ENCODE results near the gene SLC7A6. TPM values are rescaled to one million over a fixed set of nuclear protein-coding genes. Genes with fewer than 3 reads are reported as not detected.

The SLC7A6 gene
- polyA plus RNA-seq, 3 donors, result 13.1 to 17.8 (median 13.9) TPM

DNA sequence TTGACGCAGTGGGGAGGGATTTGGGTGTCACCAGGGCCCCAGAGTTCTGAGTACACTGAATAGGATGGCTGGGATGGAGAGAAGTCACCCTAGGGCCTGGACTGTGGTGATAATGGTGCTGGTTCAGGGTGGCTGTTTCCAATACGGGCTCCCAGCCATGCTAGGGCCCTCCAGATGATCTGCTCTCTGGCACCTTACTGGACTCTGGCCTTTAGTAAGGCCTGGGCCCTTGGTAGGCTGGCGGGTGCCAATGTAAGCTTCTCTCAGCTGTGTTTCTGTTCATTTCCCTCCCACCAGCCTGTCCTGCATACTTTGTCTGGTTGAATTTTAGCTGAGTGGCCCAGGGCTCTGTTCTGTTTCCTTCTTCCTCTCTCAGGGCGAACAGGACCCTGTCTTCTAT lies 16.4 kb upstream of the SLC7A6 start:
- DNase-seq (ENCODE audit: extremely low read depth in 1 of 11, low read depth in 9 of 11, low spot score in 4 of 11), result no peak

DNA sequence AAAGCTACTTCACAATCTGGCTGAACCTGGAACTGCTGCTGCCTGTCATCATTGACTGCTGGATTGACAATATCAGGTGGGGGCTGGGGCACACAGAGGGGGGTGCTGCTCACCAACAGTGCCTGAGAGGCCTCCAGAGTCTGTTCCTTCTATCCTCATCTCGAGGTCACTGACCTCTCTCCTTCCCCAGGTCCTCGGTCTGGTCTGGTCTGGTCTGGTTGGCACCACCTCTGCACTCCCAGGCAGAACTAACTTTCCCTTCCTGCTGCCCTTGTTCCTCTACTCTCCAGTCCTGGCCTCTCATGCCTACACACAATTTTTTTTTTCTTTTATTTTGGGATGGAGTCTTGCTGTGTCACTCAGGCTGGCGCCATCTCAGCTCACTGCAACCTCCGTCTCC lies 15.0 kb upstream of the SLC7A6 start:
- DNase-seq (ENCODE audit: extremely low read depth in 1 of 11, low read depth in 9 of 11, low spot score in 4 of 11), result no peak

DNA sequence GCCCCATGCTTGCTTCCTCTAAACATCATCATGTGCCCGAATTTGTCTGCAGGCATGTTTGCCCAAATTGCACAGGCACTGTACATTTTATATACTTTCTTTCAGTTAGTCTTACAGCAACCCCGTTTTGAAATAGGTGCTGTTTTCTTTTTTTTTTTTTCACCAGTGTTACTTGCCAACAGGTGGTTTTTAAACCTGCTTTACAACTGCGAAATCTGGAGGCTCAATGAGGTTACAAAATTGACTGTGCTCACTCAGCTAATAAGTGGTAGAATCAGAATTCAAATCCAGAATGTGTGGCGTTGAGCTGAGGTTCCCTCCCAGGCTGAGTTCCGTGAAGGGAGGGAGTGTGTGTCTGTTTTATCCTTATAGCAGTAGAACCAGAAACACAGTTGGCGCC lies 13.4 kb upstream of the SLC7A6 start:
- no peak for DNase-seq (ENCODE audit: extremely low read depth in 1 of 11, low read depth in 9 of 11, low spot score in 4 of 11)

DNA sequence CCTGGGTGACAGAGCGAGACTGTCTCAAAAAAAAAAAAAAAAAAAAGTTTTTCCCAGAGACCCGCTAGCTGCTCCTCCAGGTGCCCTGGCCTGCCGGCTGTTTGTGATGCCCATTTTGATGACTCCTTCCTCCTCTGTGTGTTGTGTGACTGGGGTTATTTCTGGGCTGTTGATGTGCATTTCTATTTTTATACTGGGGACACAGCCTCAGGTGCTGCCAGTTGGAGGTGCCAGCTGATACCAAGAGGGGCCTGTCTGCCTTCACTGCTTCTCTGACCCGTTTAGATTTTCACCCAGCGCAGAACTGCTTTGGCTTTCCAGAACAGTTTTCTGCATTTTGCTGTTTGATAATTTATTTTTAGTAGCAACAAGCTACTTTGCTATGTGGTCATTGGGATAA lies 12.5 kb upstream of the SLC7A6 start:
- no peak for DNase-seq (ENCODE audit: extremely low read depth in 1 of 11, low read depth in 9 of 11, low spot score in 4 of 11)

DNA sequence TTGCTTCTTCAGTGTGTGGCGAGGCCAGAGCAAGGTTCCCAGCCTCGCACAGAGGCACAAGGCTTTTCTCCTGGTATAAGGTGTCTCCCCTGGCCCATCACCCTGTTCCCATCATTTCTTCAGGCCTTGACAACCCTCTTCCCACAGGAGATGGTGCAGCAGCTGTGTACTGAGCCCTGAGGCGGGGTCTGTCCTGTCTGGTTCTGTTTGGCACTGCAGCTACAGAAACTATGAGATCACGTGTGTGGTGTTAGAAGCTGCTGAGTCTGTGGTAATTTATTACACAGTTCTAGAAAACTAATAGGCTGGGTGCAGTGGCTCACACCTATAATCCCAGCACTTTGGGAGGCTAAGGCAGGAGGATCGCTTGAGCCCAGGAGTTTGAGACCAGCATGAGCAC lies 11.9 kb upstream of the SLC7A6 start:
- DNase-seq (ENCODE audit: extremely low read depth in 1 of 11, low read depth in 9 of 11, low spot score in 4 of 11), result no peak

DNA sequence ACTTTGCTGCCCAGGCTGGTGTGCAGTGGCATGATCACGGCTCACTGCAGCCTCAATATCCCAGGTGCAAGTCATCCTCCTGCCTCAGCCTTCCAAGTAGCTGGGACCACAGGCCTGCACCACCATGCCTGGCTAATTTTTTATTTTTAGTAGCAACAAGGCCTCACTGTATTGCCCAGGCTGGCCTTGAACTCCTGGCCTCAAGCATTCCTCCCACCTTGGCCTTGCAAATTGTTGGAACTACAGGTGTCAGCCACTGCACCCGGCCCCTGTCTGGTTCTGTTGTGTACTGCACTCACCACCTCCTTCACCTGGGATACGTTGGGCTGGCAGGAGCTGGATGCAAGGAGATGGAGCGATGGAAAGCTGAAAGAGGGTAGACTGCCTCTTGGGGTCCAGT lies 10.6 kb upstream of the SLC7A6 start:
- no peak for DNase-seq (ENCODE audit: extremely low read depth in 1 of 11, low read depth in 9 of 11, low spot score in 4 of 11)

DNA sequence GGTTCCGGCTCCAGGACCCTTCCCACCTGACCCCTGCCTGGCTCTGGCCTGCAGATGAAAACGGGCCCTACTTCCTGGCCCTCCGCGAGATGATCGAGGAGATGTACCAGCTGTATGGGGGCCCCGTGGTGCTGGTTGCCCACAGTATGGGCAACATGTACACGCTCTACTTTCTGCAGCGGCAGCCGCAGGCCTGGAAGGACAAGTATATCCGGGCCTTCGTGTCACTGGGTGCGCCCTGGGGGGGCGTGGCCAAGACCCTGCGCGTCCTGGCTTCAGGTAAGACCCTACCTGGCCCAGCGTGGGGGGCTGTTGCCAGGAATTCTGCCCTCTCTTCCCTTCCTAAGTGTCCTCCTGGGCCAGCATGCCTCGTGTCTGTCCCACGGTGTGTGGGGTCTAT lies 8.6 kb upstream of the SLC7A6 start:
- no peak for DNase-seq (ENCODE audit: extremely low read depth in 1 of 11, low read depth in 9 of 11, low spot score in 4 of 11)

DNA sequence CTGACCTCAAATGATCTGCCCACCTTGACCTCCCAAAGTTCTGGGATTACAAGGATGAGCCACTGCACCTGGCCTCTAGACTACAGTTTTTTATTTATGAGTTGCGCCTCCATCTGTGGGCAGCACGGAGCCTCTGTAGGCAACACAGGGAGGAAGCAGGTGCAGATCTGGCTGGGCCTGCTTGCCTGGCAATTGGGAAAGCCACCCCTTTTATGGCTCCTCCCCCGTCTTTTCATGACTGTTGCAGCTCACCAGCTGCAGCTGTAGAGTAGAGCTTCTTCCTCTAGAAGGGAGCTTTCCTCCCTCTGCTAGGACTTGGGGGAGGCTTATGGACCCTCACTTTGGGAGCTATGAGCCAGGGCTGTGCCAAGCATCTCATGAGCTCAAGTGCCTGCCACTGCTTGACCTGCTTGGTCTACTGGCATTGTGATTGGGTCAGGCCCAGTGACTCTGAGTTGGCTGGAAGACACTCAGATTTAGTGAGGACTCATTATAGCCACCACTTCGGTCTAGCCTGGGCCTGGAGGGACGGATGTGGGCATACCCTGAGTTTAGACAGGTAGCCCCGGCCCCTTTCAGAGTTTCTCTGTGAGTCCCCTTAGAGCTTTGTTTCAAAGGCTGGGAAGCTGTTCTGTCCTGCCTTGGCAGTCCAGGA lies 6.9 kb upstream of the SLC7A6 start:
- peak in 2 of 11 donors; percentile 24 to 26 for DNase-seq (ENCODE audit: extremely low read depth in 1 of 11, low read depth in 9 of 11, low spot score in 4 of 11)

DNA sequence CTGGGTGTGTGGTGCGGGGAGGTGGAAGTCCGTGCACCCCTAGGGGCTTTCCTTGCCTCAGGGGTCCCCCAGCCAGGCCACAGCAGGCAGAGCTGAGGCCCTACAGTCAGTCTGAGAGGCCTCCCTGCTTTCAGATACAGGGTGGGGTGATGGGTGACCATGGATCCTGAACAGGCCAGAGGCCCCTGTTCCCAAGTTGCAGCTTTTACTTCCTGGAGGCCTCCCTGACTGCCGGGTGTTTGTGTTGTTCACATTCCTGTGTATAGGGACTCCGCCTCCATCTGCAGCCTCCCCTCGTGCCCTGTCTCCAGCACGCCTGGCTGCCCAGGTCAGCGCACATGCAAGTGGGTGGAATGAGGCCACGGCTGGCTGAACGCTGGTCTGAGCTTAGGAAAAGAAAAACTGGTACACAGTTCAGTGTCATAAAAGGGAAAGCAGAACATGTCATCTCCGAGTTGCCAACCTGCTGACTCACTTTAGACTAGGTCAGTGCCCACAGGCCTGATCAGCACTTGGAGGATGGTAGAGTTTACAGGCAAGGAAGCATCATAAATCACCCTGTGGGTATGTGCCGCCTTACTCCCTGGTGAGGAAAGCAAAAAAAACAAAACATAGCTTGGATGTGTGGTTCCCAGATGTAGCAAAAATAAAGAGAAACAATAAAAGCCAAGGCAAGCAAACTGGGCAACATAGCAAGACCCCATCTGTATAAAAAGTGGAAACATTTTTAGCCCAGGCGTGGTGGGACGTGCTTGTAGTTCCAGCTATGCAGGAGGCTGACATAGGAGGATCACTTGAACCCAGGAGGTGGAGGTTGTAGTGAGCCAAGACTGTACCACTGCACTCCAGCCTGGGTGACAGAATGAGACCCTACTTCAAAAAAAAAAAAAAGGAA lies 6.2 kb upstream of the SLC7A6 start:
- peak in 6 of 11 donors; percentile 71 to 88 (median 84) for DNase-seq (ENCODE audit: extremely low read depth in 1 of 11, low read depth in 9 of 11, low spot score in 4 of 11)

DNA sequence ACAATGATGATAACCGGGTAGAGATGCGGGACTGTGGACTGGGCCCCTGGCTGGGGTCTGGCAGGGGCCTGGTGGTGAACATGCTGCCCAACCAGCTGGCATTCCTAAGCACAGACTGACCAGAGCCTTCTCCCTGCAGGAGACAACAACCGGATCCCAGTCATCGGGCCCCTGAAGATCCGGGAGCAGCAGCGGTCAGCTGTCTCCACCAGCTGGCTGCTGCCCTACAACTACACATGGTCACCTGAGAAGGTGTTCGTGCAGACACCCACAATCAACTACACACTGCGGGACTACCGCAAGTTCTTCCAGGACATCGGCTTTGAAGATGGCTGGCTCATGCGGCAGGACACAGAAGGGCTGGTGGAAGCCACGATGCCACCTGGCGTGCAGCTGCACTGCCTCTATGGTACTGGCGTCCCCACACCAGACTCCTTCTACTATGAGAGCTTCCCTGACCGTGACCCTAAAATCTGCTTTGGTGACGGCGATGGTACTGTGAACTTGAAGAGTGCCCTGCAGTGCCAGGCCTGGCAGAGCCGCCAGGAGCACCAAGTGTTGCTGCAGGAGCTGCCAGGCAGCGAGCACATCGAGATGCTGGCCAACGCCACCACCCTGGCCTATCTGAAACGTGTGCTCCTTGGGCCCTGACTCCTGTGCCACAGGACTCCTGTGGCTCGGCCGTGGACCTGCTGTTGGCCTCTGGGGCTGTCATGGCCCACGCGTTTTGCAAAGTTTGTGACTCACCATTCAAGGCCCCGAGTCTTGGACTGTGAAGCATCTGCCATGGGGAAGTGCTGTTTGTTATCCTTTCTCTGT lies 5.1 kb upstream of the SLC7A6 start:
- DNase-seq (ENCODE audit: extremely low read depth in 1 of 11, low read depth in 9 of 11, low spot score in 4 of 11), result no peak

DNA sequence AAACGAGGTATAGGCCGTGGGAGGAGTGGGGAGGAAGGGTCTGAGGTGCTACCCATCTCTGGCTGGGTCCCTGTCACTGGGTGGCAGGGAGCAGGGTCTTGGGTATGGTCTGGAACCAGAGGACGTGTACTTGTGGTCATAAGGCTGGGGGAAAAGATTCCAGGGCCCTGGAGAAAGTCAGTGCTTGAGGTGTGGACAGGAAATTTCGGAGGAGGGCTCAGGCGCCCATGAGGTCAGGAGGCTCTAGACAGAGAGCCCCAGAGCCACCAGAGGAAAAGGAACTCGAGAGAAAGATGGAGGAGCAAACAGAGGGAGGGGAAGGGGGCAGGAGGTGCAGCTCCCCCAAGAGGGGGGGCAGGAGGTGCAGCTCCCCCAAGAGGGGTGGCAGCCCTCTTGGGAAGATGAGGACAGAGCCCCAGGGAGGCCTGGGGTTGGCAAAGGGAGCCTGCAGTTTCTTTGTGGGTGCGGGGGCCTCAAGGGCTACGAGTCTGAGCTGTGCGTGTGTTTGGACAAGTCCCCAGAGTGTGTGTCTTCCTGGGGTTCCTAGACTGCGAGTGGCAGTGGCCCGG lies 683 bp upstream of the SLC7A6 start:
- no peak for DNase-seq (ENCODE audit: extremely low read depth in 1 of 11, low read depth in 9 of 11, low spot score in 4 of 11)

DNA sequence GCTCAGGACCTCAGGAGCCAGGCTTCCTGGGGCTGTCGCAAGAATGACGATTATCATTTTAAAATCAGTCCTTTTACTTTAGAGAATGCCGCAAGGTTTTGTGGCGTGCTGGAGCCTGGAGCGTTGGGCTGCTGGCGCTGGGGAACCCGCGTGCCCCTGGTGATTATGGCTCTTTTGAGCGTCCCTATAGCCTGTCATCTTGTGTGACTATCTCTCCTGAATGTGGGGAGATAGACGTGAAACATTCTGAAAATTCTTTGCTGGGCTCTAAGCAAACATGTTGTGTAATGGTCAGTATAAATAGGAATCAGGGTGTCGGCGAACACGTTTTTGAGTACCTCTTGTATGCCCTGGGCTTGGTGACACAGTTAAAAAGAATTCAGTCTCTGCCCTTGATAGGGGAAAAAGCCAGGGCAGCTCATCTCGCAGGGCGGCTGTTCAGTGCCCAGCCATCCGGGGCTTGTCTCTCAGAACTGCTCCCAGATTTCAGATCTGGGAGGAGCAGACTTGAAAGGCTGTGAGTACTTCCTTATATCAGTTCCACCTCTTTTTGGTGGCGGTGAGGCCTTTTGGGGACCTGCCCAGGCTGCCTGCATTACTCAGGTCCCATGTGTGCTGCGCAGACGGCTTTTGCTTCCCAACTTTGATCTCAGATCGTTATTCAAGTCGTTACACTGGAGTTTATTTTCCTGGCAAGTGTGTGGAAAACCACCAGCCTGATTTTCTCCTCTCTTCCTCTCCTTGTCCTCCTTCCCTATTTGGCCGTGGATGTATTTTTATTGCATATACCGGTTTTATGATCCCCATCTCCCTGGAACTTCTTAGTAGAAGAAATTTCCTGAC lies 973 bp downstream of the SLC7A6 start:
- DNase-seq (ENCODE audit: extremely low read depth in 1 of 11, low read depth in 9 of 11, low spot score in 4 of 11), result no peak

DNA sequence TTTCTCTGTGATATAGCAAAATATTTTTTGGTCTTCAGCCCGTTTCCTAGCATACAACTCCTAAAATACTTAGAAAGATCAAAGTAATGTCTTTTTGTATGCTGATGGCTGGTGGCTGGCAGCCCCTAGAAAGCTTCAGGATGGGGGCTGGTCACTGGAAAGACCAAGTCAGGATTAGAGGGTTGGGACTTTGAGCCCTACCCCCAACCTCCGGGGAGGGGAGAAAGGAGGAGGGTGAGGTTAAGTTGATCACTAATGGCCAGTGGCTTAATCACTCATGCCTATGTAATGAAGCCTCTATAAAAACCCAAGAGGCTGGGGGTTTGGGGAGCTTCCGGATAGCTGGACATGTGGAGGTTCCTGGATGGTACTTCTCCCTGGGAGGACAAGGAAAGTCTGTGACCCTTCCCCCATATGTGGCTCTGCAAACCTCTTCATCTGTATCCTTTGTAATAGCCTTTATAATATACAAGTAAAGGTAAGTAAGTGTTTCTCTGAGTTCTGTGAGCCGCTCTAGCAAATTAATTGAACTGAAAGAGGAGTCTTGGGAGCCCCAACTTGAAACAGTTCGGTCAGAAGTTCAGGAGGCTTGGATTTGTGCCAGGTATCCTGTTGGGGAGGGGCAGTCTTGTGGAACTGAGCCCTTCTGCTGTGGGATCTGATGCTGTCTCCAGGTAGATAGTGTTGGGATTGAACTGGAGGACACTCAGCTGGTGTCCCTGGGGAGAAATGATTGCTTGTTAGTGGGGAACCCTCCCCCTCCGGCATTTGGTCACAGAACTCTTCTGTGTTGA lies 3.5 kb downstream of the SLC7A6 start:
- DNase-seq (ENCODE audit: extremely low read depth in 1 of 11, low read depth in 9 of 11, low spot score in 4 of 11), result no peak

DNA sequence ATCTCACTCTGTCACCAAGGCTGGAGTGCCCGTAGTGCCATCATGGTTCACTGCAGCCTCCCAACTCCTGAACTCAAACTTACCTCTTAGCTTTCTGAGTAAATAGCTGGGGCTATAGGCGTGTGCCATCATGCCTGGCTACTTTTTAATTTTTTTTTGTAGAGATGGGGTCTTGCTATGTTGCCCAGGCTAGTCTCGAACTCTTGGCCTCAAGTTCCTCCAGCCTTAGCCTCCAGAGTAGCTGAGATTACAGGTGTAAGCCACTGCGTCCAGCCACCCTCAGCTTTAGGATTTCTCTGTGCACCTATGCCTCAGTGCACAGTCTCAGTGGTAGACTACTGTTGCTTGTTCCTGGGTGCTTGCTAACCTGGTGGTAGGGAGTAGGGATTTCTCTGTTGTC lies 5.5 kb downstream of the SLC7A6 start:
- DNase-seq (ENCODE audit: extremely low read depth in 1 of 11, low read depth in 9 of 11, low spot score in 4 of 11), result no peak

DNA sequence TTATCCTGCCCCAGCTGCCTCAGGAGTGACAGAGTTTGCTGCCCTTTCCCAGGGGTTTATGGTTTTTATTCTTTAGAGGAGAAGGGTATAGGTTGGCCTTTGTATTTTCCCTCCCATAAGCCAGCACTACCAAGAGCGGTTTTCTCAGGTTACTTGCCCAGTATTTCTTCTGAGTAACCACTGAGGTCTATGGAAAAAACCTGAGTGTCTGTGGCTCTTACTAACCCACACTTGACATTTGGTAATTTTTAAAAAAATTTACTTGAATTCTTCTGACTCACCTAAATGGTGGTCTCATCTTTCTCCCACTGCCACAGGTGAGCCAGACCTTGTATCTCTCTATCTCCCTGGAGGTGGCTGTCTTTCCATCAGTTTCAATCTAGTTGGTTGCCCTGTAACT lies 6.0 kb downstream of the SLC7A6 start:
- no peak for DNase-seq (ENCODE audit: extremely low read depth in 1 of 11, low read depth in 9 of 11, low spot score in 4 of 11)

DNA sequence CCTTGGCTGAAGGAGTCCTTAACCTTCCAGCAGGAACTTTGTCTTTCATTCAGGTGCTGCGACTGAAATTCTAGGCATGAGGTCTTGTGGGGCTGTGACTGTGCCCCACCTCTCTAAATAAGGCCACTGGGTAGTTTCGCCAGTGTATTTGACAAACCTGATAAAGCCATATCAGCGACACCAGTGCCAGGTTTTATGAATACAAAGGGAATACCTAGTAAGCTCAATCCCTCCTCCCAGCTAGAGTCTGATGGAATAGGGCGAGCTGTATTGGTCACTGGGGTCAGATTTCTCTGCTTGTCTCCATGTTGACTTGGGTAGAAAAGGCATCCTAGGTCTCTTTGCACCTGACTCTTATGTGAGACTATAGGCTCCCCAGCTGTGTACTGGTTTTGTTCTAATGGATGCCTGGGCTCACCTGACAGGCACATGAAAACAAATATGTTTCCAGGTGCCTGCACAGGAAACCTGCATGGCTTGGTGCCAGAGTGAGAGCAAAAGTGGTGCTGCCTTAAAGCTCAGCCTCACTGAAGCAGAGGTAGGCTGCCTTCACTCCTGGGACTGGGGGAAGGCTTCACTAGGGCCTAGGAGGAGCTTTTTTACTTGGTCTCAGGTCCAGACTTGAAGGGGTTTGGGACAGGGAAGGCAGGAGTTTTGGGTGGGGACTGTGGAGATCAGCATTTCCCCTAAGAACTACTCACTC lies 8.3 kb downstream of the SLC7A6 start:
- DNase-seq (ENCODE audit: extremely low read depth in 1 of 11, low read depth in 9 of 11, low spot score in 4 of 11), result no peak

DNA sequence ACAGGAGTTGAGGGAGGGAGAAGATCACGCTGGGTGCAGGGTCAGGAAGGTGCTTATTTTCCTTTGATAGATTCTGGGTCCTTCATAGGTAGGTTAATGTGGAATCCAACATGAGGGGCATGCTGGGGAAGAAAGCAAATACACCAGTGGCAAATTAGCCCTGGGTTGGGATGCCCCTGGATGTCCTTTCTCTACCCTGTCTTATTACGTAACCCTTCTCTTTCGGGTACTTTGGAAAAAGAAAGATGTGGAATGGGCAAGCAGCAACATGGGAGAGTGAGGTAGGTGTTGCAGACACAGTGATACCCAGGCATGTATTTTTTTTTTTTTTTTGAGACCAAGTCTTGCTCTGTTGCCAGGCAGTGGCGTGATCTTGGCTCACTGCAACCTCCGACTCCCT lies 9.1 kb downstream of the SLC7A6 start:
- no peak for DNase-seq (ENCODE audit: extremely low read depth in 1 of 11, low read depth in 9 of 11, low spot score in 4 of 11)
